ENCODE results near the gene ADAMTS2.

Gene ADAMTS2

GRCh38 chr5:179164331-179165311 is 180.6 kb downstream of the ADAMTS2 start:
- H3K27ac ChIP-seq, result no peak overlapping the region
- TF ChIP-seq ZFX (IDR thresholded peaks at IDR 0.05), result no peak
- TF ChIP-seq CTCF (conservative IDR thresholded peaks at IDR 0.05), result no peak

- TF ChIP-seq CTCF (conservative IDR thresholded peaks at IDR 0.05) (no peak), ZFX (IDR thresholded peaks at IDR 0.05) (no peak)
- no peak overlapping the region for H3K27ac ChIP-seq
These were observed 181.8 kb downstream of the ADAMTS2 start for GRCh38 chr5:179163236-179164155.

- TF ChIP-seq CTCF (conservative IDR thresholded peaks at IDR 0.05) (no peak), ZFX (IDR thresholded peaks at IDR 0.05) (no peak)
- no peak overlapping the region for H3K27ac ChIP-seq
These were observed 182.7 kb downstream of the ADAMTS2 start for GRCh38 chr5:179162351-179163235.

GRCh38 chr5:179161901-179162300 is 183.4 kb downstream of the ADAMTS2 start:
- no peak for TF ChIP-seq ZFX (IDR thresholded peaks at IDR 0.05)
- TF ChIP-seq CTCF (conservative IDR thresholded peaks at IDR 0.05), result no peak
- H3K27ac ChIP-seq, result no peak overlapping the region

GRCh38 chr5:179160584-179160983 is 184.7 kb downstream of the ADAMTS2 start:
- H3K27ac ChIP-seq, result no peak overlapping the region
- TF ChIP-seq ZFX (IDR thresholded peaks at IDR 0.05), result no peak
- no peak for TF ChIP-seq CTCF (conservative IDR thresholded peaks at IDR 0.05)

- H3K27ac ChIP-seq, result no peak overlapping the region
- no peak for TF ChIP-seq ZFX (IDR thresholded peaks at IDR 0.05)
- no peak for TF ChIP-seq CTCF (conservative IDR thresholded peaks at IDR 0.05)
These were observed 186.7 kb downstream of the ADAMTS2 start for GRCh38 chr5:179158556-179158955.
